MM.1S (cell line): Measurements from ENCODE around the gene OXT.

Source experiments
- DNase-seq: peaks from one replicate; pipeline ENCODE4 v3.0.0-alpha.2; 2015
- H2AFZ ChIP-seq: fragments of 300-600 bp; sonication (generic); 2 replicates; pipeline ENCODE4 v1.6.0; 2016; ENCODE audit warnings: antibody characterized with exemption, low read length
- H3F3A ChIP-seq: fragments of 300-600 bp; sonication (generic); 2 replicates; pipeline ENCODE4 v1.6.1; 2016; ENCODE audit warnings: mild to moderate bottlenecking, antibody characterized with exemption, low read length, moderate library complexity, mixed read lengths; ENCODE audit not compliant: insufficient read depth
- H3K27ac ChIP-seq: fragments of 300-600 bp; sonication (generic); 2 replicates; pipeline ENCODE4 v1.5.1; 2016; ENCODE audit warnings: mild to moderate bottlenecking, low read length
- H3K27me3 ChIP-seq: fragments of 300-600 bp; sonication (generic); replicated peaks from 2 replicates; pipeline ENCODE4 v1.6.0; 2016; ENCODE audit warnings: low read length; ENCODE audit not compliant: insufficient read depth
- H3K36me3 ChIP-seq: fragments of 300-600 bp; sonication (generic); replicated peaks from 2 replicates; pipeline ENCODE4 v1.6.1; 2016; ENCODE audit warnings: mild to moderate bottlenecking, low read length, mixed read lengths; ENCODE audit not compliant: insufficient read depth
- H3K4me1 ChIP-seq: fragments of 300-600 bp; sonication (generic); 2 replicates; pipeline ENCODE4 v1.6.1; 2016; ENCODE audit warnings: low read length, mixed read lengths
- H3K4me2 ChIP-seq: fragments of 300-600 bp; sonication (generic); 2 replicates; pipeline ENCODE4 v1.6.0; 2016; ENCODE audit warnings: low read depth, low read length
- H3K4me3 ChIP-seq: fragments of 300-600 bp; sonication (generic); 2 replicates; pipeline ENCODE4 v1.5.1; 2016; ENCODE audit warnings: low read length, mixed read lengths
- H3K79me2 ChIP-seq: fragments of 300-600 bp; sonication (generic); 2 replicates; pipeline ENCODE4 v1.6.1; 2016; ENCODE audit warnings: mixed run types, low read length, mixed read lengths
- H3K9ac ChIP-seq: fragments of 300-600 bp; sonication (generic); 2 replicates; pipeline ENCODE4 v1.6.1; 2016; ENCODE audit warnings: low read length, mixed read lengths
- H3K9me2 ChIP-seq: fragments of 300-600 bp; sonication (generic); replicated peaks from 2 replicates; pipeline ENCODE4 v1.6.1; 2016; ENCODE audit warnings: mild to moderate bottlenecking, low read length, mixed read lengths; ENCODE audit not compliant: insufficient read depth
- H3K9me3 ChIP-seq: fragments of 300-600 bp; sonication (generic); replicated peaks from 2 replicates; pipeline ENCODE4 v1.6.1; 2016; ENCODE audit warnings: mild to moderate bottlenecking, low read length, mixed read lengths; ENCODE audit not compliant: insufficient read depth
- H4K20me1 ChIP-seq: fragments of 300-600 bp; sonication (generic); 2 replicates; pipeline ENCODE4 v1.6.1; 2016; ENCODE audit warnings: mild to moderate bottlenecking, low read length, moderate library complexity, mixed read lengths; ENCODE audit not compliant: insufficient read depth
- CTCF ChIP-seq: fragments of 300-600 bp; sonication (generic); IDR thresholded peaks from 2 replicates; pipeline ENCODE4 v1.5.1; 2016; ENCODE audit warnings: antibody characterized with exemption, low read length, mixed read lengths
- EZH2 ChIP-seq: fragments of 300-600 bp; sonication (generic); optimal IDR thresholded peaks from 2 replicates; pipeline ENCODE3; 2017; ENCODE audit warnings: low read depth, mild to moderate bottlenecking, antibody characterized with exemption, low read length, mixed read lengths
- EZH2phosphoT487 ChIP-seq: fragments of 300-600 bp; sonication (generic); IDR thresholded peaks from 2 replicates; pipeline ENCODE4 v1.6.1; 2018; ENCODE audit warnings: antibody characterized with exemption, low read length

OXT gene

GRCh38 chr20:3043322-3043721 lies 28.1 kb upstream of the OXT start, which contains the start of gene GNRH2:
TSS of gene GNRH2 (plus strand) at chr20:3043622. CDS start at chr20:3044415, 793 bp downstream.
- no peak for DNase-seq
- no peak within 1 kb of the TSS for H2AFZ ChIP-seq
- peaks cover 4% of the 10 kb centered on the region; the same call in 1 of the 2 replicates for H3K36me3 ChIP-seq
- no peak within 1 kb of the TSS for H3K4me3 ChIP-seq
- no peak within 1 kb of the TSS for H3K4me2 ChIP-seq
- TF ChIP-seq EZH2 (no peak), CTCF (no peak), EZH2phosphoT487 (no peak)
- H4K20me1 ChIP-seq = no peaks in the 10 kb centered on the region
- no peaks in the 10 kb centered on the region for H3K4me1 ChIP-seq
- no peaks in the 10 kb centered on the region for H3K9me3 ChIP-seq
- H3F3A ChIP-seq = no peaks in the 10 kb centered on the region
- no peak within 1 kb of the TSS for H3K9ac ChIP-seq
- H3K27me3 ChIP-seq = no peaks in the 10 kb centered on the region
- H3K79me2 ChIP-seq = peaks cover 16% of the 10 kb centered on the region
- no peak within 1 kb of the TSS for H3K27ac ChIP-seq
- no peaks in the 10 kb centered on the region for H3K9me2 ChIP-seq

GRCh38 chr20:3044336-3044965 lies 27.0 kb upstream of the OXT start:
- Histone ChIP-seq H3F3A (no peaks in the 10 kb centered on the region), H3K36me3 (peaks cover 7% of the 10 kb centered on the region; the same call in 1 of the 2 replicates), H3K27me3 (no peaks in the 10 kb centered on the region), H3K4me2 (peak overlapping the region; percentile 85; the same call in 1 of the 2 replicates), H3K9ac (no peak overlapping the region), H3K27ac (no peak overlapping the region), H3K4me1 (no peaks in the 10 kb centered on the region), H3K4me3 (no peak overlapping the region), H3K9me3 (no peaks in the 10 kb centered on the region), H3K9me2 (no peaks in the 10 kb centered on the region), H2AFZ (no peak overlapping the region), H3K79me2 (peaks cover 16% of the 10 kb centered on the region), H4K20me1 (no peaks in the 10 kb centered on the region)
- DNase-seq = no peak
- TF ChIP-seq EZH2phosphoT487 (no peak), CTCF (no peak), EZH2 (no peak)

- TF ChIP-seq EZH2 (no peak), CTCF (no peak), EZH2phosphoT487 (no peak)
- Histone ChIP-seq H3K4me1 (0 out of 2 replicates have a peak, but pooled peaks cover under 1% of the 10 kb centered on the region), H2AFZ (peak overlapping the region; percentile 97), H3K9me2 (no peaks in the 10 kb centered on the region), H3K27me3 (no peaks in the 10 kb centered on the region), H3K9me3 (no peaks in the 10 kb centered on the region), H3K9ac (peak overlapping the region; percentile 81), H3K36me3 (peaks cover 7% of the 10 kb centered on the region; the same call in 1 of the 2 replicates), H3K4me2 (peak overlapping the region; percentile 85), H3K4me3 (peak overlapping the region; percentile 99), H3K79me2 (peaks cover 16% of the 10 kb centered on the region), H3F3A (no peaks in the 10 kb centered on the region; the same call in 1 of the 2 replicates), H3K27ac (peak overlapping the region; percentile 44; the same call in 1 of the 2 replicates), H4K20me1 (no peaks in the 10 kb centered on the region)
- DNase-seq = peak; percentile 67
These were observed 26.2 kb upstream of the OXT start for GRCh38 chr20:3045042-3045815.
